CD8-positive, alpha-beta memory T cell (primary cell): Measurements from ENCODE around the gene JSRP1. TPM values are rescaled to one million over a fixed set of nuclear protein-coding genes. Genes with fewer than 3 reads are reported as not detected.
A peak's percentile ranks its signal among the peaks of the same experiment; 100 is the strongest.

Experiments
- CTCF ChIA-PET: fragments of 350-600 bp; sonication (Branson Sonifier 250); formaldehyde crosslinking; loops from one replicate; lab custom pipeline; 2021; ENCODE audit warnings: antibody characterized with exemption; lab: Charles Lee
- POLR2A ChIA-PET: fragments of 350-600 bp; sonication (Branson Sonifier 250); formaldehyde crosslinking; loops from one replicate; lab custom pipeline; 2021; ENCODE audit warnings: antibody characterized with exemption; lab: Charles Lee
- DNase-seq, 5 donors: peaks; one replicate each; pipeline versions ENCODE4 v3.0.0 to v3.0.0-alpha.2; 2020 to 2022; ENCODE audit warnings: mixed read lengths in 1 of 5
- H3K27ac ChIP-seq: one replicate; pipeline ENCODE4 v1.7.0; 2013; ENCODE audit warnings: low read depth, mild to moderate bottlenecking, low read length, moderate library complexity
- H3K27me3 ChIP-seq: 2 replicates; pipeline ENCODE4 v1.7.0; 2013; ENCODE audit warnings: low read length, mild to moderate bottlenecking; ENCODE audit not compliant: insufficient read depth, poor library complexity, severe bottlenecking
- H3K36me3 ChIP-seq: 2 replicates; pipeline ENCODE4 v1.7.0; 2013; ENCODE audit warnings: mild to moderate bottlenecking, low read length, moderate library complexity; ENCODE audit not compliant: insufficient read depth
- H3K4me1 ChIP-seq: 2 replicates; pipeline ENCODE4 v1.7.0; 2013; ENCODE audit warnings: mild to moderate bottlenecking, low read length, moderate library complexity; ENCODE audit not compliant: insufficient read depth
- H3K4me3 ChIP-seq: 2 replicates; pipeline ENCODE4 v1.7.0; 2013; ENCODE audit warnings: mild to moderate bottlenecking, low read length
- H3K9me3 ChIP-seq: 2 replicates; pipeline ENCODE4 v1.7.0; 2013; ENCODE audit warnings: mild to moderate bottlenecking, low read length
- H3K27ac Mint-ChIP-seq, 8 donors: one replicate each; pipeline ENCODE4 v1.8.0; 2020 to 2021; ENCODE audit warnings: mixed read lengths in 8 of 8, mild to moderate bottlenecking in 6 of 8, inconsistent platforms in 3 of 8, moderate library complexity in 3 of 8
- H3K27me3 Mint-ChIP-seq, 2 donors: one replicate each; pipeline ENCODE4 v1.8.0; 2020 to 2021; ENCODE audit warnings: mixed read lengths in 2 of 2, mild to moderate bottlenecking in 1 of 2, moderate library complexity in 1 of 2
- H3K36me3 Mint-ChIP-seq, 3 donors: one replicate each; pipeline ENCODE4 v1.8.0; 2020 to 2021; ENCODE audit warnings: mixed read lengths in 3 of 3, inconsistent platforms in 1 of 3, mild to moderate bottlenecking in 1 of 3
- H3K4me1 Mint-ChIP-seq, 3 donors: one replicate each; pipeline ENCODE4 v1.8.0; 2020 to 2021; ENCODE audit warnings: mixed read lengths in 3 of 3, inconsistent platforms in 1 of 3, mild to moderate bottlenecking in 1 of 3
- H3K4me3 Mint-ChIP-seq, 7 donors: one replicate each; pipeline ENCODE4 v1.8.0; 2020 to 2021; ENCODE audit warnings: mixed read lengths in 7 of 7, mild to moderate bottlenecking in 6 of 7, moderate library complexity in 4 of 7, inconsistent platforms in 2 of 7
- H3K9me3 Mint-ChIP-seq, 5 donors: one replicate each; pipeline ENCODE4 v1.8.0; 2020 to 2022; ENCODE audit warnings: mixed read lengths in 5 of 5, mild to moderate bottlenecking in 3 of 5, moderate library complexity in 2 of 5, inconsistent platforms in 1 of 5
- polyA plus RNA-seq: library from polyadenylated mRNA; unstranded; fragments of 300-500 nt; fragmentation: Illumina TruSeq; gene quantifications from one replicate; pipeline ENCODE4 v1.2.3, GENCODE V29; 2021
- total RNA-seq, 2 experiments: library from RNA; stranded (reverse); gene quantifications; one replicate each; pipeline ENCODE4 v1.2.3, GENCODE V29; 2021

The JSRP1 gene
- total and polyA plus RNA-seq, 3 experiments from 2014 or later, result 0.73 to 1.0 (median 0.91) TPM

DNA sequence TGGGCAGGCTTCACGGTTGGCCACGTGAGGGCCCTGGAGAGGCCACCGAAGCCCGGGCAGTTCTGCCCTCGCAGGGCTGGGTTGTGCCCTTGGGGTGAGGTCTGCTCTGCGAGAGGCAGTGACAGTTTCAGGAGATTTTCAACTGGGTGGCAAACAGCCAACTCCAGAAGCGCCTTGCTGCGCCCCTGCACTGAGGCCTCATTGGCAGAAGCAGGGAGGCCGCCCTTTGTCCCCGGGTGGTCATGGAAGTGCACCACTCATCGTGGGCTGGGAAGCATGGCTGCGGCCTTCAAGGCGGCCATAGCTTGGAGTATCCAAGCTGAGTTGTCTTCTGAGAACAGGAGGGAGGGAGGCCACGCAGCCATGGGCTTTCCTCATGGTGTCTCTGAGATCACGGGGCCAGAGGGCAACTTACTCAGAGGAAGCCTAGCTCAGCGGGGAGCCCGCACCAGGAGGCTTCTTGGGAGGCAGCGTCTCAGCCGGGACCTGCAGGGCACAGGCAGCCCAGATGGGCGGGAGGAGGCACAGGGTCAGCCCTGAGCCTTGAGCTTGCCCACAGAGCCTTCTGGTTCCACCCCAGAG is 34.9 kb downstream of the JSRP1 start:
- Mint-ChIP-seq H3K27me3 (no peaks in the 10 kb centered on the region), H3K4me3 (no peak overlapping the region), H3K9me3 (no peaks in the 10 kb centered on the region), H3K27ac (peak overlapping the region in 3 of 8 donors; percentile 51 to 74 (median 71)), H3K36me3 (peaks cover 0 to 67% (median 0%) of the 10 kb centered on the region in 3 donors), H3K4me1 (peaks cover 11 to 13% (median 12%) of the 10 kb centered on the region in 3 donors)
- no peak overlapping the region for H3K27ac ChIP-seq
- no peaks in the 10 kb centered on the region for H3K27me3 ChIP-seq
- peaks cover 5% of the 10 kb centered on the region for H3K36me3 ChIP-seq
- H3K9me3 ChIP-seq, result no peaks in the 10 kb centered on the region
- POLR2A ChIA-PET, result interaction anchor here (0.7 kb wide), 1 partner anchor 246 kb away, joined by 3 read pairs; no protein-coding TSS in a partner anchor
- no peak overlapping the region for H3K4me3 ChIP-seq
- H3K4me1 ChIP-seq, result no peaks in the 10 kb centered on the region
- CTCF ChIA-PET, result interaction anchor here (1.0 to 1.2 kb wide), 3 partner anchors 70 to 291 kb away, joined by 3 read pairs; partner anchors contain the start of gene AP3D1
- DNase-seq, result no peak

DNA sequence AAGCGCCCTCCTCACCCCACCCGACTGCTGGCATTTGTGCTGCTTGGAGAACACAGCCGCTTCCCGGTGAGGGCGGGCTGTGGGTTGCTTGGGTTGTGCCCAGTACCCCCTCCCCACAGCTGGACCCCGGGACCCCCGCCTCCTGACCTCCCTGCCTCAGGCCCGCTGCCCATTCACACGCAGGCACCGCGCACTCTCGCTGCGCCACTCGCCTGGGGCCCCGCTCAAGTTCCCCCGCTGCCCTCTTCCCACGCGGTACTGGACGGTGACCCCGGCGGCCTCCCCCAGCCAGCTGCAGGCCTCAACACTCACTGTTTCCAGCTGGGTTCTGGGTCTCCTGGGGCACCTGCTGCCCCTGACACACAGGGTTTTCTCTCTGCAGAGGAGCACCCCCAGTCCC is 36.5 kb downstream of the JSRP1 start:
- Mint-ChIP-seq H3K4me1 (peaks cover 10 to 12% (median 12%) of the 10 kb centered on the region in 3 donors), H3K36me3 (peaks cover 0 to 67% (median 1%) of the 10 kb centered on the region in 3 donors), H3K27ac (no peak overlapping the region), H3K27me3 (no peaks in the 10 kb centered on the region), H3K9me3 (no peaks in the 10 kb centered on the region), H3K4me3 (no peak overlapping the region)
- H3K36me3 ChIP-seq, result no peaks in the 10 kb centered on the region
- no peak for DNase-seq
- POLR2A ChIA-PET, result no interaction called here
- CTCF ChIA-PET, result no interaction called here
- no peaks in the 10 kb centered on the region for H3K27me3 ChIP-seq
- no peak overlapping the region for H3K27ac ChIP-seq
- H3K4me1 ChIP-seq, result no peaks in the 10 kb centered on the region
- no peak overlapping the region for H3K4me3 ChIP-seq
- no peaks in the 10 kb centered on the region for H3K9me3 ChIP-seq

DNA sequence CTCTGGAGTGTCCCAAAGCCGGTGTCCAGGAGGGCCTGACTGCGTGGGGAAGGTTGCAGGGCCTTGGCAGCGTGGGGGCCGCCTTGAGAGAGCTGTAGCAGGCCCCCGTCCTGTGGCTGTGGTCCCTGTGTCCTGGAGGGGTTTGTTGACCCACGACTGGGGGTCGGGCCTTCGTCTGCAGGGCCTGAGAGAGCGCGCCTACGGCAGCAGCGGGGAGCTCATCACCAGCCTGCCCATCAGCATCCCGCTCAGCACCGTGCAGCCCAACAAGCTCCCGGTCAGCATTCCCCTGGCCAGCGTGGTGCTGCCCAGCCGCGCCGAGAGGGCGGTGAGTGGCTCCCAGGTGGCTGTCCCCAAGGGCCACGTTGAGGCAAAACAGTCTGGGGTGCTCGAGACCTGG is 38.6 kb downstream of the JSRP1 start:
- H3K27me3 ChIP-seq, result no peaks in the 10 kb centered on the region
- H3K9me3 Mint-ChIP-seq, result no peaks in the 10 kb centered on the region
- H3K9me3 ChIP-seq, result no peaks in the 10 kb centered on the region
- ChIA-PET POLR2A (no interaction called here), CTCF (interaction anchor here (1.4 kb wide), 1 partner anchor 57 kb away, joined by 3 read pairs; no protein-coding TSS in a partner anchor)
- H3K4me3 ChIP-seq, result no peak overlapping the region
- no peak for DNase-seq
- H3K4me3 Mint-ChIP-seq, result no peak overlapping the region
- no peaks in the 10 kb centered on the region for H3K4me1 ChIP-seq
- H3K36me3 ChIP-seq, result no peaks in the 10 kb centered on the region
- H3K27ac ChIP-seq, result no peak overlapping the region
- no peak overlapping the region for H3K27ac Mint-ChIP-seq
- H3K36me3 Mint-ChIP-seq, result peaks cover 0 to 69% (median 1%) of the 10 kb centered on the region in 3 donors
- H3K4me1 Mint-ChIP-seq, result no peaks in the 10 kb centered on the region
- H3K27me3 Mint-ChIP-seq, result no peaks in the 10 kb centered on the region

DNA sequence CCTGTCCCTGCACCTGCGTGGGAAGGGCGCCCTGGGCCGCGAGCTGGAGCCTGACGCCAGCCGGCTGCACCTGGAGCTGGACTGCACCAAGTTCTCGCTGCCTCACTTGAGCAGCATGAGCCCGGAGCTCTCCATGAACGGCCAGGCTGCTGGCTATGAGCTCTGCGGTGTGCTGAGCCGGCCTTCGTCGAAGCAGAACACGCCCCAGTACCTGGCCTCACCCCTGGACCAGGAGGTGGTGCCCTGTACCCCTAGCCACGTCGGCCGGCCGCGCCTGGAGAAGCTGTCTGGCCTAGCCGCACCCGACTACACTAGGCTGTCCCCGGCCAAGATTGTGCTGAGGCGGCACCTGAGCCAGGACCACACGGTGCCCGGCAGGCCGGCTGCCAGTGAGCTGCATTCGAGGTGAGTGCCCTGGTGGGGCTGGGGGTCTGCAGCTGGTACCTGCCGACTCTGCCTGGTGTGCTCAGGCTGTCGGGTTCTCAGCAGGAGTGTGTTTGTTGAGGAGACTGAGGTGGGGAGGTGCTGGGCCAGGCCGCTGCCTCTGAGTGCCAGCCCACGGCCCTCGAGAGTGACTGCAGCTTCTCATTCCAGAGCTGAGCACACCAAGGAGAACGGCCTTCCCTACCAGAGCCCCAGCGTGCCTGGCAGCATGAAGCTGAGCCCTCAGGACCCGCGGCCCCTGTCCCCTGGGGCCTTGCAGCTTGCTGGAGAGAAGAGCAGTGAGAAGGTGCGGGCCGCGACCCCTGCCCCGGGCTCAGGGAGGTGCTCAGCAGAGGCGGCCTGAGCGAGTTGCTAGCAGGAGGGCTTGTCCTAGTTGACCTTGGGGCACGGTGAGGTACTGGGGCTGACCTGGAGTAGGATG is 39.6 kb downstream of the JSRP1 start:
- no peak overlapping the region for H3K4me3 Mint-ChIP-seq
- no peaks in the 10 kb centered on the region for H3K27me3 ChIP-seq
- ChIA-PET CTCF (interaction anchor here (1.5 kb wide), 1 partner anchor 19 kb away, joined by 4 read pairs; the partner anchor contains the start of gene PLEKHJ1), POLR2A (no interaction called here)
- H3K27ac ChIP-seq, result no peak overlapping the region
- no peaks in the 10 kb centered on the region for H3K4me1 ChIP-seq
- H3K9me3 ChIP-seq, result no peaks in the 10 kb centered on the region
- H3K36me3 Mint-ChIP-seq, result peaks cover 0 to 78% (median 3%) of the 10 kb centered on the region in 3 donors
- H3K9me3 Mint-ChIP-seq, result no peaks in the 10 kb centered on the region
- H3K27ac Mint-ChIP-seq, result peak overlapping the region in 1 of 8 donors; percentile 63
- H3K36me3 ChIP-seq, result peaks cover 1% of the 10 kb centered on the region
- no peak for DNase-seq
- H3K27me3 Mint-ChIP-seq, result no peaks in the 10 kb centered on the region
- no peak overlapping the region for H3K4me3 ChIP-seq
- no peaks in the 10 kb centered on the region for H3K4me1 Mint-ChIP-seq

DNA sequence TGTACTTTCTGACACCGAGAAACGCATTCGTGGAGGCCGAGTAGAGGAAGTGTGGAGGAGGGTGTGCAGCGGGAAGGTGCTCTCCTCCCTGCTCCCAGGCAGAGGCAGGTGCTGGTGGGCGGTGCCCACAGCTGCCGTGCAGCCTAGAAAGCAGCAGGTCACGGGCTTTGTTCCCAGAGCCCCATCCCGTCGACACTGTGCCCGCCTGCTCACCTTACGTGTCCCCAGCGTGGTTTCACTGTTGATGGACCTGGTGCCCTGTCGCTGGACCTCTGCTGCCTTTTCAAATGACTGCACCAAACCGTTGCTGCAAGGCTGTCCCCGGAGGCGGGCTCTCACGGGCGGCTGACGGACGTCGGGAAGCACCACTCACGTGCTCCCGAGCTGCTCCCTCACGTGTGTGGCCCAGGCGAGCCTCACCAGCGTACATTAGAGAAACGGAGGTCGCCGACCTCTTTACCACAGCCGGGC is 40.9 kb downstream of the JSRP1 start:
- Mint-ChIP-seq H3K4me3 (peak overlapping the region in 1 of 7 donors; percentile 54), H3K9me3 (no peaks in the 10 kb centered on the region), H3K27ac (peak overlapping the region in 4 of 8 donors; percentile 5 to 84 (median 58)), H3K4me1 (no peaks in the 10 kb centered on the region), H3K27me3 (no peaks in the 10 kb centered on the region), H3K36me3 (peaks cover 0 to 78% (median 4%) of the 10 kb centered on the region in 3 donors)
- CTCF ChIA-PET, result interaction anchor here (1.0 to 1.5 kb wide), 2 partner anchors 20 to 21 kb away, joined by 3 to 4 read pairs; partner anchors contain the start of gene PLEKHJ1
- no peaks in the 10 kb centered on the region for H3K4me1 ChIP-seq
- no peaks in the 10 kb centered on the region for H3K9me3 ChIP-seq
- peaks cover 7% of the 10 kb centered on the region for H3K36me3 ChIP-seq
- peak in 1 of 5 donors; percentile 26 for DNase-seq
- POLR2A ChIA-PET, result no interaction called here
- no peaks in the 10 kb centered on the region for H3K27me3 ChIP-seq
- no peak overlapping the region for H3K4me3 ChIP-seq
- H3K27ac ChIP-seq, result no peak overlapping the region

DNA sequence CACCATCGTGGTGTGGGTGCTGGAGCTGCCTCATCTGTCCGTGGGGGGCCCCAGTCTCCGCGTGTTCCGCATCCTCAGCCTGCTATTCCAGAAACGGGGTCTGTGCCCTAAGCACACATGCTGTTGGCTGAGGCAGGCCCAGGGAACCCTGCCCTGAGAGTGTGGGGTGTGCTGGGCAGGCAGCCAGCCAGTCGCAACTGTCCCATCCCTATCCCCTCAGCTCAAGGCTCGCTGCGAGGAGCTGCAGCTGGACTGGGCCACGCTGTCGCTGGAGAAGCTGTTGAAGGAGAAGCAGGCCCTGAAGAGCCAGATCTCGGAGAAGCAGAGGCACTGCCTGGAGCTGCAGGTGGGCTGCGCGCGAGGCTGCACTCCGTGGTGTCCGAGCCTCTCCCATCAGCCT is 42.0 kb downstream of the JSRP1 start:
- Mint-ChIP-seq H3K4me3 (no peak overlapping the region), H3K27ac (no peak overlapping the region), H3K36me3 (peaks cover 0 to 74% (median 4%) of the 10 kb centered on the region in 3 donors), H3K4me1 (no peaks in the 10 kb centered on the region), H3K27me3 (no peaks in the 10 kb centered on the region), H3K9me3 (no peaks in the 10 kb centered on the region)
- Histone ChIP-seq H3K9me3 (no peaks in the 10 kb centered on the region), H3K4me3 (no peak overlapping the region), H3K4me1 (no peaks in the 10 kb centered on the region), H3K36me3 (peaks cover 7% of the 10 kb centered on the region), H3K27ac (no peak overlapping the region), H3K27me3 (no peaks in the 10 kb centered on the region)
- ChIA-PET POLR2A (interaction anchor here (0.6 kb wide), 1 partner anchor 74 kb away, joined by 7 read pairs; no protein-coding TSS in a partner anchor), CTCF (interaction anchor here (1.0 kb wide), 1 partner anchor 21 kb away, joined by 3 read pairs; the partner anchor contains the start of gene PLEKHJ1)
- no peak for DNase-seq

DNA sequence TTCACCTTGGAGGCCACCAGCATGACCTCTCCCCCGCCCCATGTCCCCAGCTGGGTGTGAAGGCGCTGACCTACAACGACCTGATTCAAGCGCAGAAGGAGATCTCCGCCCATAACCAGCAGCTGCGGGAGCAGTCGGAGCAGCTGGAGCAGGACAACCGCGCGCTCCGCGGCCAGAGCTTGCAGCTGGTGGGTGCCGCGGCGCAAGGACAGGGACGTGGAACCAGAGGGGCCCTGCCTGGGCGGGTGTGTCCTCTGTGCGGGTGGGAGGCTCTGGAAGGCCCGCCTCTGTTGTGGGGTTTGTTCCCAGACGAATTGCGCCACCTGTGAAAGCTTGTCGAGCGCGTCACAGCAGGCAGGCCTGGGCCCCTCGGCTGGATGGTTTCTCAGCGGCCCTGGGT is 42.4 kb downstream of the JSRP1 start:
- H3K4me1 Mint-ChIP-seq, result no peaks in the 10 kb centered on the region
- H3K9me3 ChIP-seq, result no peaks in the 10 kb centered on the region
- H3K36me3 Mint-ChIP-seq, result peaks cover 0 to 71% (median 4%) of the 10 kb centered on the region in 3 donors
- peaks cover 7% of the 10 kb centered on the region for H3K36me3 ChIP-seq
- no peaks in the 10 kb centered on the region for H3K27me3 ChIP-seq
- no peak overlapping the region for H3K27ac Mint-ChIP-seq
- no peaks in the 10 kb centered on the region for H3K27me3 Mint-ChIP-seq
- no peak overlapping the region for H3K4me3 Mint-ChIP-seq
- H3K4me3 ChIP-seq, result no peak overlapping the region
- ChIA-PET POLR2A (no interaction called here), CTCF (interaction anchor here (0.8 kb wide), 1 partner anchor 178 kb away, joined by 3 read pairs; no protein-coding TSS in a partner anchor)
- no peaks in the 10 kb centered on the region for H3K9me3 Mint-ChIP-seq
- no peak for DNase-seq
- no peaks in the 10 kb centered on the region for H3K4me1 ChIP-seq
- H3K27ac ChIP-seq, result no peak overlapping the region
